HG03571 (cell line): Measurements from ENCODE around the gene ABL2.
"Not testable (repeated sequence)": the region's sequence is repeated elsewhere in the genome, so short reads cannot be mapped to it uniquely, and the experiment has no call there.

Experiments
- ATAC-seq: cut with Tn5 transposase; IDR thresholded peaks from one replicate; pipeline ENCODE4 v1.9.1; 2021; ENCODE audit not compliant: unreplicated experiment

The ABL2 gene

GRCh38 chr1:179217943-179218507, 11.5 kb downstream of the ABL2 start:
- no peak for ATAC-seq

DNA sequence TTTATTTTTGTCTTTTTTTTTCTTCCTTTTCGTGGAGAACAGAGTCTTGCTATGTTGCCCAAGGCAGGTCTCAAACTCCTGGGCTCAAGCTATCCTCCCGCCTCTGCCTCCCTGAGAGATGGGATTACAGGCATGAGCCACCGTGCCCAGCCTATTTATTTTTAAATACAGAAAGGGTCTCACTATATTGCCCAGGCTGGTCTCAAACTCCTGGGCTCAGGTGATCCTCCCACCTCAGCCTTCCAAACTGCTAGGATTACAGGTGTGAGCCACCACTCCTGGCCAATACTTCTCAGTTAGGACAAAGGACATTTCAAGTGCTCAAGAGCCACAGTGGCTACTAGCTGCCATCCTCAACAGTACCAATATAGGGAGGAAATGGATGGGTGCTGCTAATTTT, 16.2 kb downstream of the ABL2 start:
- ATAC-seq: not testable (repeated sequence)

DNA sequence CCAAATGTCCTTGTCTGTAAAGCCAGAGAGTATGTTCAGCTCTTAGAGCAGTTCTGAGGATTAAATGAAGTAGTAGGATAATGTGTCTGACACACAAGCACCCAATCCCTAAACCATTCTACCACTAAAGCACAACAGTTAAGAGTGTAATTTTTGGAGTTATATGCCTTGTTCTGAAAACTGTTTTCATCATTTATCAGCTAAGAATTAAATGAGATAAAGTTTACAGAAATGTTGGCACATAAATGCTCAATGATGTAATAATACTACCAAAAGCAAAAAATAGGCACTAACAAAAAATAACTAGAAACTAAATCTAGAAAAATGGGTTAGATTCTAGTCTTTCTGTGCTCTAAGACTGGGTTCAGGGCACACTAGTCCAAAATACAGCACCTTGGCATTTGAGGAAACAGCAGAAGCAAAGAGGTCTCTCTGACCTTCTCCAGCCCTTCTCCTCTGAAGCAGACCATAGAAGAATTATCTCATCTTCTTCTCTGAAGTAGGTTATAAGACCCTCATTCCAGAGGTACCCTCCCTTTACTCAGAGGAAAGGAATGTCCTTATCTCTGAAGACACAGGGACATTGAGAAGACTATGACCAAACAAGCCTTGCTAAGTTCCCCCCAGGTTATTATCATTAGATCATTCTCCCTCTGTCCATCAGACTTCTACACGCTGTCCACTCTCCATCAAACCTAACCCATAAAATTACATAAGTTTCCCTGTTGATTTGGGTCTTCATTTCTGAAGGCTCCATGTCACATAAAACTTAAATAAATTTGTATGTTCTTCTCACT, 20.6 kb downstream of the ABL2 start:
- ATAC-seq: no peak

DNA sequence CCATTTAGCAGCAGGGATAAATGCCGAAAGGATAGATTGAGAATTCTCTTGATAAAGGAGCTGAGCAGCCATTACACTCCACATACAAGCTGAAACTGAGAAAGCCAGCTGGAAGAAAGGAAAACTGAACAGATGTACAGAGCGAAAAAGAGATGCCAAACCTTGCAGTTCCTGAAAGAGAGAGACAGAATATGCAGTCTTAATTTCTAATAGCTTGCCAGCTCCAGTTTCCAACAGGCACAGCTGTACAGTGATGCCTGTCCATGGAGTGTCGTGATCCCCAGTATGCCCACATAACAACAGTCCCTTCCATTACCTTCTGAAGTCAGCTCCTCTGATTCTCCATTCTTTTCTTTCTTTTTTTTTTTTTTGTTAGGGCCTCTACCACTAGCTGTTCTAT, 22.7 kb downstream of the ABL2 start:
- ATAC-seq: no peak

DNA sequence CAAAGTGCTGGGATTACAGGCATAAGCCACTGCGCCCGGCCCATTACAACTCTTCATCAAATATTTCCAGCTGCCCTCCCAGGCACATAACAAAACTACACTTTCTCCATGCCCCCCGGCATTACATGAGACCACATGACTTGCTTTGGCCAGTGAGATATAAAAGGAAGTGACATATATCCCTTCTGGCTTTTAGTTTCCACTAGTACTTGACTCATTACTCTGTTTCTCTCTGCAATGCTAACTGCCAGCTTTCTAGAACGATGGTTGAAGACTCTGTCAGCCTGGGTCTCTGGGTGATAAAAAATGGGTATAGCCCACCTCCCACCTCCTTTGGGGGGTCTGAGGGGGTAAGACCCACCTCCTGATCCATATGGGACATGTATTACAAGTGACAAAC, 24.2 kb downstream of the ABL2 start:
- no peak for ATAC-seq

DNA sequence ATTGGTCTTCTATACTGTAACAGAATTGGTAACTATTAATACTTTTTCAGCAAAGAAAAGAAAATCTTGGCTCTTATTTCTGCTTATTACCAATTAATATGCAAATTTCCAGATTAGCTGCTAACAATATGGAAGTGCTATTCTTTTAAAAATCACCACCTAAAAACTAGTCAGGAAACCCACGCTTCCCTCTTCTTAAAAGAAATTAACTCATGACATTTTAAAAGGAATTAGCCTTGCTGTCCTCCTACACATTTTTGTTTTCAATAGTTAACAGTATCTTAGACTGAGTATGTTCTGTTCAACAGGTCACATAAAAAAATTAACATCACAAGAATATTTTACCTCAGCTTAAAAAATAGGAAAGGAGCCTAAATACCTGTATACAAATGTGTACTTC, 27.3 kb downstream of the ABL2 start:
- ATAC-seq: no peak

DNA sequence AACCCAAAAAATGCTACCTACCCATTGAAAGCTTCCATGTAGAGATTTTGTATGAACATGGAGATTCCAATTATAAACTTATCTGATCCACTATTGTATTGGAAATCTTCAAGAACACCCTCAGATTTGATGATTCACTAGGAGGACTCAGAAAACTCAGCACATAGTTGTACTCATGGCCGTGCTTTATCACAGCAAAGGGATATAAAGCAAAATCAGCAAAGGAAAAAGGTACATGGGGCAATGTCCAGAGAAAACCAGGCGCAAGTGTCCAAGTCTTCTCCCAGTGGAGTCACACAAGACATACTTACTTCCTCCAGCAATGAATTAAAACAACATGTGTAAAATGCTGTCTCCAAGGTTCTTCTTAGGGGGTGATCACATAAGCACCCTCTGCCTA, 28.9 kb downstream of the ABL2 start:
- ATAC-seq: no peak

DNA sequence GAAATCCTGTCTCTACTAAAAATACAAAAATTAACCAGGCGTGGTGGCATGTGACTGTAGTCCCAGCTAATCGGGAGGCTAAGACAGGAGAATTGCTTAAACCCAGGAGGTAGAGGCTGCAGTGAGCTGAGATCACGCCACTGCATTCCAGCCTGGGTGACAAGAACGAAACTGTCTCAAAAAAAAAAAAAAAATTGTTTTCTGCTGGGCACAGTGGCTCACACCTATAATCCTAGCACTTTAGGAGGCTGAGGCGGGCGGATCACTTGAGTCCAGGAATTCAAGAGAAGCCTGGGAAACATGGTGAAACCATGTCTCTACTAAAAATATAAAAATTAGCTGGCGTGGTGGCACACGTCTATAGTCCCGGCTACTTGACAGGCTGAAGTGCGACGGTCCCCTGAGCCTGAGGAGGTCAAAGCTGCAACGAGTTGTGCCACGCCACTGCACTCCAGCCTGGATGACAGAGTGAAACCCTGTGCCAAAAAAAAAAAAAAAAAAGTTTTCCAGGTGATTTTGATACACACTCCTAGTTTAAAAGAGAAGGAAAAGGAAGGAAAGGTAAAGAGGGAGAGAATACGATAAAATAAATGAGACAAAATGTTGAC, 31.7 kb downstream of the ABL2 start:
- no peak for ATAC-seq

GRCh38 chr1:179195857-179196256, 33.6 kb downstream of the ABL2 start:
- ATAC-seq: not testable (repeated sequence)

DNA sequence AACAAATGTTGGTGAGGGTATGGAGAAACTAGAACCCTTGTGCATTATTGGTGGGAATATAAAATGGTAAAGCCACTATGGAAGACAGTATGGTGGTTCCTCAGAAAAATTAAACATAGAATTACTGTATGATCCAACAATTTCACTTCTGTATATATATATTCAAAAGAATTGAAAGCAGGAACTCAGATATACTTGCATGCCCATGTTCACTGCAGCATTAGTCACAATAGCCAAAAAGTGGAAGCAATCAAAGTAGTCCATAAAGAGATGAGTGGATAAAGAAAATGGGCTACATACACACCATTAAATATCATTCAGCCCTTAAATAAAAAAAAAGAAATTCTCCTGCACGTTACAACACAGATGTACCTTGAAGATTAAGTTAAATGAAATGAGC, 34.1 kb downstream of the ABL2 start:
- ATAC-seq: no peak

GRCh38 chr1:179194068-179194537, 35.4 kb downstream of the ABL2 start:
- ATAC-seq: no peak

DNA sequence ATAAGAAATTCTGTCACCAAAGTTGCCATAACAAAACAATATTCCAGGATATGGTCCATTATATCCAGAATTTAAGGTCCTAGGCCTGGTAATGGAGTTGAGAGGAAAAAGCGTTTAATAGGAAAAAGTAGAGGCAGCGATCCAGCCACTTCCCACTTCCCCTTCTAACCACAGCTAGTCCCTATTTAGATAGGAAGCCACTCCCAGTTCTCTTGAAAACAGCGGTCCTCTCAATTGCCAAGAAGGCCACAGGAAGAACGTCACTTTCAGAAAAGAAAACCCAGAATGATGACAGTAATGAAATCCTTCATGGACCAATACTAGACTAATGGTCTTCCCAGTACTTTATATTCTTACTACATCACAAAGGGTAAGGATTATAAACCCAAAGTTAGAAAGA, 38.6 kb downstream of the ABL2 start:
- no peak for ATAC-seq

DNA sequence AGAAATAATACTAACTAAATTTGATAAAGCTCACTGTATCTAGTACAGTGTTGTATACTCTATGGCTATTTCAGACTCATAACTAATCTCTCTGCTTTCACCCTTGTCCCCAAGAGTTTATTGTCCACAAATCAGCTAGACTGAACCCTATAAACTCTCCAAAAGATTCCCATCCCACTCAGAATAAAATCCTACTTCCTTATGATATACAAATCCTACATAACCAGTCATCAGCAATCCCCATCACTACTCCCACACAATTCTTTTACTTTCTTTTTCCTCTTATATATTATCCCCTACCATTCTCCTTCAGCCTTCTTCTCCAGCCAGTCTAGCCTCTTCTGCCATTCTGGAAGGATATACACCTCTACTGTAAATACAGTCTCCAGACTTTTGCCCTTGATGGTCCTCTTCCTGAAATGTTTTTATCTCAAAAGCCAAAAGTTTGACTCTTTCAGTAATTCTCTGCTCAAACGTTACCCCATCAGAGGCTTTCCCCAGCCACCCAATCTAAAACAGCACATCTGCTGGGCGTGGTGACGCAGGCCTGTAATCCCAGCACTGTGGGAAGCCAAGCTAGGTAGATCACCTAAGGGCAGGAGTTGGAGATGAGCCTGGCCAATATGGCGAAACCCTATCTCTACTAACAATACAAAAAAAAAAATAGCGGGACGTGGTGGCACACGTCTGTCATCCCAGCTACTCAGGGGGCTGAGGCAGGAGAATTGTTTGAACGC, 41.6 kb downstream of the ABL2 start:
- ATAC-seq: no peak

DNA sequence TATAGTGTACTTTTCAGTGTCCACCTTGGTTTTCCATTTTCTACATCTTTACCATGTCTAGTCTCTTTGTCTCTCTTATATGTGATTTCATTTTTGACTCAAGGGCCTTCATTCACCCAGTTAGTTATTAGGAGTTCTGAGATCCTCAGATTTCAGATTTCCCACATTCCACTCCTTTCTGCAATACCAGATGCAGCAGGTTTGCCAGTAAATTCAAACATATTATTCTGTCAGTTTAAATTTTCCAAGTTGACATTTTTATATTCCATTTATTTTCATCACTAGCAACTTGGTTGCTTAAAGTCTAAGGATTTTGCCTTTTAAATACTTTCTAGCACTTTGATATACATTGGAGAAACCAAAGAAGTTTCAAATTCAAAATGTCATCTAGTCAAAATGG, 42.4 kb downstream of the ABL2 start:
- ATAC-seq: no peak

GRCh38 chr1:179184403-179184802, 45.1 kb downstream of the ABL2 start:
- ATAC-seq: no peak

GRCh38 chr1:179183857-179184256, 45.6 kb downstream of the ABL2 start:
- no peak for ATAC-seq

DNA sequence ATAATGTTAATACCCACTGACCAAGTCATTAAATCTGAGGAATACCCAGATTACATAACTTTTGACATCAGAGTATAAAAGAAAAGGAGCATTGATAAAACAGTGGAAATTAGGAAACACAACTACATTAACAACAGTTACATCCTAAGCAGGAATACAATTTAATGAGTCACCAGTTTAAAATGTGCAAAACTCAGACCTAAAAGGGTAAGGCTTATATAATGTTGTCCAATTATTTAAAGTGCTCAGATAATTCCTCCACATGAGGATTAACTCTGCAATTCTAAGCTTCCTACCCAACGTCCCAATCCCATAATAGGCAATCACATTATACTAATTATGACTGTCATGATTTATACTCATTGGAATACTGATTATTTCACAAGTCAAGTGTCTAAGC, 50.5 kb downstream of the ABL2 start:
- no peak for ATAC-seq

- no peak for ATAC-seq
These were observed 51.3 kb downstream of the ABL2 start for GRCh38 chr1:179178183-179178582.

DNA sequence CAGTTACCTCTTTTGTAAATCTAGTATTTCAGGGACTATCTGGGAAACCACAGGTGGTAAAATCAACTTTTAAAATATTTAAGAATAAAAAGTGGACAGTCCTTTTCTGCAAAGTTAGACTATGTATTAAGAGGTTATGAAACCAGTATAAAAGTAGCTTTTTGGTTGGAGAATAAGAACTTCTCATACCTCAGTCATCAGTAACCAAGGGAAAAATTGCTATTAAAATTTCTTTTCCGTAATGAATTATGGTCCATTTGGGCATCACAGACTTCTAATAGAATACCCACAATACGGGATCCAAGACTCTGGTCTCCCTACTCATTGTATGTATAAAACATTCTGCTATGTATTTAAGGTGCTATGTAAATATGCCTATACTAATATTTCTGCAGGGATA, 51.9 kb downstream of the ABL2 start:
- ATAC-seq: no peak

GRCh38 chr1:179177182-179177581, 52.3 kb downstream of the ABL2 start:
- no peak for ATAC-seq

- ATAC-seq: no peak
These were observed 54.3 kb downstream of the ABL2 start for GRCh38 chr1:179175011-179175841.
